ENCODE data around the gene SSC5D. TPM values are rescaled to one million over a fixed set of nuclear protein-coding genes. Genes with fewer than 3 reads are reported as not detected.

SSC5D gene
- total and polyA plus RNA-seq, 4 donors, result 0.08 to 1.0 (median 0.51) TPM

DNA sequence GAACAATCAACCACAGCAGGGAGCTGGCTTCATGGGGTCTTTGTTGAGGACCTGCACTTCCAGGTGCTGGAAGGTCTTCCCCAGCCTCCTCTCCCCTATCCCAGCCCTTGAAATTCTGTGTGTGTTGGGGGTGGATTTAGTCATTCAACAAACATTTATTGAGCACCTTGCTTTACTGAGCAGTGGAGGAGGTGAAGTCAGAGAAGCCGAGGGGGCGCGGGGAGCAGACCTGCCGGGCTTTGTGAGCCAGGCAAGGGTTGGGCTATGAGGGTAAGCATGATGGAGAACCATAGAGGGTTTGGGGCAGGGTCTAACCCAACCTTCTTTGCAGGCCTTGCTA lies 20.2 kb upstream of the SSC5D start:
- H3K9ac ChIP-seq (ENCODE audit: low read depth in 1 of 2, low read length in 2 of 2), result no peak overlapping the region
- H3K4me3 ChIP-seq (ENCODE audit: low read depth in 1 of 3, low read length in 3 of 3), result no peak overlapping the region
- no peaks in the 10 kb centered on the region for H3K9me3 ChIP-seq (ENCODE audit: control insufficient read depth in 4 of 4, low read length in 3 of 4)
- peaks cover 6 to 15% (median 10%) of the 10 kb centered on the region in 4 donors for H3K4me1 ChIP-seq (ENCODE audit: control insufficient read depth in 4 of 4, insufficient read depth in 4 of 4, low read length in 3 of 4)
- no peaks in the 10 kb centered on the region for H3K27me3 ChIP-seq (ENCODE audit: control insufficient read depth in 4 of 4, insufficient read depth in 4 of 4, low read length in 3 of 4)
- 23% methylated on average over 4 of the region's 4 CpGs for WGBS
- TF ChIP-seq, protein P1, sequence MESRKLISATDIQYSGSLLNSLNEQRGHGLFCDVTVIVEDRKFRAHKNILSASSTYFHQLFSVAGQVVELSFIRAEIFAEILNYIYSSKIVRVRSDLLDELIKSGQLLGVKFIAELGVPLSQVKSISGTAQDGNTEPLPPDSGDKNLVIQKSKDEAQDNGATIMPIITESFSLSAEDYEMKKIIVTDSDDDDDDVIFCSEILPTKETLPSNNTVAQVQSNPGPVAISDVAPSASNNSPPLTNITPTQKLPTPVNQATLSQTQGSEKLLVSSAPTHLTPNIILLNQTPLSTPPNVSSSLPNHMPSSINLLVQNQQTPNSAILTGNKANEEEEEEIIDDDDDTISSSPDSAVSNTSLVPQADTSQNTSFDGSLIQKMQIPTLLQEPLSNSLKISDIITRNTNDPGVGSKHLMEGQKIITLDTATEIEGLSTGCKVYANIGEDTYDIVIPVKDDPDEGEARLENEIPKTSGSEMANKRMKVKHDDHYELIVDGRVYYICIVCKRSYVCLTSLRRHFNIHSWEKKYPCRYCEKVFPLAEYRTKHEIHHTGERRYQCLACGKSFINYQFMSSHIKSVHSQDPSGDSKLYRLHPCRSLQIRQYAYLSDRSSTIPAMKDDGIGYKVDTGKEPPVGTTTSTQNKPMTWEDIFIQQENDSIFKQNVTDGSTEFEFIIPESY (IDR thresholded peaks at IDR 0.05), result no peak
- TF ChIP-seq YY1 (IDR thresholded peaks at IDR 0.05) (no peak), NR2F2 (IDR thresholded peaks at IDR 0.05) (no peak), HNF4G (IDR thresholded peaks at IDR 0.05) (no peak), RXRA (IDR thresholded peaks at IDR 0.05) (no peak), JUND (IDR thresholded peaks at IDR 0.05) (no peak), HNF4A (conservative IDR thresholded peaks at IDR 0.05) (no peak), EGR1 (IDR thresholded peaks at IDR 0.05; ENCODE audit: low read depth in 2 of 2) (no peak), SP1 (IDR thresholded peaks at IDR 0.05) (no peak), FOXA2 (IDR thresholded peaks at IDR 0.05) (no peak), TAF1 (conservative IDR thresholded peaks at IDR 0.05) (no peak), FOXA1 (IDR thresholded peaks at IDR 0.05) (no peak), GABPA (IDR thresholded peaks at IDR 0.05 in 1 of 2, conservative IDR thresholded peaks at IDR 0.05 in 1 of 2) (no peak), RAD21 (IDR thresholded peaks at IDR 0.05) (no peak), REST (IDR thresholded peaks at IDR 0.05) (no peak)
- TF ChIP-seq, protein P2, sequence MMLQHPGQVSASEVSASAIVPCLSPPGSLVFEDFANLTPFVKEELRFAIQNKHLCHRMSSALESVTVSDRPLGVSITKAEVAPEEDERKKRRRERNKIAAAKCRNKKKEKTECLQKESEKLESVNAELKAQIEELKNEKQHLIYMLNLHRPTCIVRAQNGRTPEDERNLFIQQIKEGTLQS (IDR thresholded peaks at IDR 0.05), result no peak
- TF ChIP-seq, protein P3, sequence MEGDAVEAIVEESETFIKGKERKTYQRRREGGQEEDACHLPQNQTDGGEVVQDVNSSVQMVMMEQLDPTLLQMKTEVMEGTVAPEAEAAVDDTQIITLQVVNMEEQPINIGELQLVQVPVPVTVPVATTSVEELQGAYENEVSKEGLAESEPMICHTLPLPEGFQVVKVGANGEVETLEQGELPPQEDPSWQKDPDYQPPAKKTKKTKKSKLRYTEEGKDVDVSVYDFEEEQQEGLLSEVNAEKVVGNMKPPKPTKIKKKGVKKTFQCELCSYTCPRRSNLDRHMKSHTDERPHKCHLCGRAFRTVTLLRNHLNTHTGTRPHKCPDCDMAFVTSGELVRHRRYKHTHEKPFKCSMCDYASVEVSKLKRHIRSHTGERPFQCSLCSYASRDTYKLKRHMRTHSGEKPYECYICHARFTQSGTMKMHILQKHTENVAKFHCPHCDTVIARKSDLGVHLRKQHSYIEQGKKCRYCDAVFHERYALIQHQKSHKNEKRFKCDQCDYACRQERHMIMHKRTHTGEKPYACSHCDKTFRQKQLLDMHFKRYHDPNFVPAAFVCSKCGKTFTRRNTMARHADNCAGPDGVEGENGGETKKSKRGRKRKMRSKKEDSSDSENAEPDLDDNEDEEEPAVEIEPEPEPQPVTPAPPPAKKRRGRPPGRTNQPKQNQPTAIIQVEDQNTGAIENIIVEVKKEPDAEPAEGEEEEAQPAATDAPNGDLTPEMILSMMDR (IDR thresholded peaks at IDR 0.05; ENCODE audit: low read depth, low read length, missing input control), result no peak
- TF ChIP-seq, protein P4, sequence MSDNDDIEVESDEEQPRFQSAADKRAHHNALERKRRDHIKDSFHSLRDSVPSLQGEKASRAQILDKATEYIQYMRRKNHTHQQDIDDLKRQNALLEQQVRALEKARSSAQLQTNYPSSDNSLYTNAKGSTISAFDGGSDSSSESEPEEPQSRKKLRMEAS (IDR thresholded peaks at IDR 0.05), result no peak
- no peak for DNase-seq (ENCODE audit: low spot score)
- no peak overlapping the region for H3K27ac ChIP-seq (ENCODE audit: low read depth in 1 of 2, low read length in 2 of 2)
- no peaks in the 10 kb centered on the region for H3K36me3 ChIP-seq (ENCODE audit: control insufficient read depth in 4 of 4, insufficient read depth in 3 of 4, low read depth in 1 of 4, low read length in 3 of 4)

All from liver (tissue), 9 donors.